Thyroid gland (tissue), 4 donors: ENCODE results near the gene UBA52. TPM values are rescaled to one million over a fixed set of nuclear protein-coding genes. Genes with fewer than 3 reads are reported as not detected.
"Not testable (repeated sequence)": the region's sequence is repeated elsewhere in the genome, so short reads cannot be mapped to it uniquely, and the experiment has no call there.

ENCODE experiments used
- DNase-seq, 2 donors: peaks; one replicate each; pipeline ENCODE4 v3.0.0-alpha.2; 2019
- H3K27ac ChIP-seq, 3 donors: fragments of 200-600 bp; sonication (generic); 1 replicate in 2 of 3; 2 replicates in 1 of 3; pipeline ENCODE4 v1.5.1; 2016 to 2019; ENCODE audit warnings: mild to moderate bottlenecking in 1 of 3, moderate library complexity in 1 of 3
- H3K27me3 ChIP-seq: fragments of 200-600 bp; sonication (generic); one replicate; pipeline ENCODE4 v1.5.1; 2019
- H3K36me3 ChIP-seq, 2 donors: fragments of 200-600 bp; sonication (generic); one replicate each; pipeline ENCODE4 v1.5.1; 2016 to 2019
- H3K4me1 ChIP-seq, 2 donors: fragments of 200-600 bp; sonication (generic); one replicate each; pipeline ENCODE4 v1.5.1; 2017 to 2019
- H3K4me3 ChIP-seq, 3 donors: fragments of 200-600 bp; sonication (generic); replicated peaks in 1 of 3; 1 replicate in 2 of 3; 2 replicates in 1 of 3; pipeline ENCODE4 v1.5.1; 2016; ENCODE audit warnings: mild to moderate bottlenecking in 1 of 3
- H3K9me3 ChIP-seq: fragments of 200-600 bp; sonication (generic); one replicate; pipeline ENCODE4 v1.5.1; 2017
- POLR2A ChIP-seq, 2 donors: fragments of 450-650 bp; IDR thresholded peaks; one replicate each; pipeline ENCODE4 v1.6.1; 2017; ENCODE audit warnings: antibody characterized with exemption in 2 of 2, mild to moderate bottlenecking in 2 of 2, moderate library complexity in 1 of 2
- WGBS, 2 donors: methylation state at CpG; one replicate each; pipeline ENCODE4 v1.1.5; 2017; 5-methylcytosine and 5-hydroxymethylcytosine counted together
- intact Hi-C: fragments of 100-400 bp; cut with DNase I; formaldehyde crosslinking; loops from one replicate; pipeline ENCODE4 v1.15.1; 2023
- total RNA-seq, 4 donors: library from RNA; depleted of rRNA; stranded (reverse); fragments of >200 nt; gene quantifications; one replicate each; pipeline ENCODE4 v1.2.3, GENCODE V29; 2016
- TF ChIP-seq, protein P1 (sequence below), 6 experiments: fragments of 200-600 bp in 3 of 6; fragments of 450-650 bp in 3 of 6; sonication (generic) in 3 of 6; IDR thresholded peaks; one replicate each; pipeline ENCODE4 v1.5.1; 2016 to 2019; ENCODE audit warnings: antibody characterized with exemption in 6 of 6, mild to moderate bottlenecking in 2 of 6, inconsistent platforms in 1 of 6, moderate library complexity in 1 of 6

UBA52 gene
- total RNA-seq, 4 donors from 2014 or later, result 395 to 726 (median 521) TPM

GRCh38 chr19:18537431-18537830 is 34.2 kb upstream of the UBA52 start:
- H3K36me3 ChIP-seq, result peaks cover 27 to 42% of the 10 kb centered on the region in 2 donors
- 98% methylated on average over 9 to 17 of the region's 17 CpGs for WGBS, 2 donors
- no peaks in the 10 kb centered on the region for H3K9me3 ChIP-seq
- peaks cover 4% of the 10 kb centered on the region in 2 donors for H3K4me1 ChIP-seq
- no peak overlapping the region for H3K4me3 ChIP-seq
- no peaks in the 10 kb centered on the region for H3K27me3 ChIP-seq
- DNase-seq, result no peak
- intact Hi-C loops, result no loop called here
- H3K27ac ChIP-seq, result no peak overlapping the region
- TF ChIP-seq, protein P1, sequence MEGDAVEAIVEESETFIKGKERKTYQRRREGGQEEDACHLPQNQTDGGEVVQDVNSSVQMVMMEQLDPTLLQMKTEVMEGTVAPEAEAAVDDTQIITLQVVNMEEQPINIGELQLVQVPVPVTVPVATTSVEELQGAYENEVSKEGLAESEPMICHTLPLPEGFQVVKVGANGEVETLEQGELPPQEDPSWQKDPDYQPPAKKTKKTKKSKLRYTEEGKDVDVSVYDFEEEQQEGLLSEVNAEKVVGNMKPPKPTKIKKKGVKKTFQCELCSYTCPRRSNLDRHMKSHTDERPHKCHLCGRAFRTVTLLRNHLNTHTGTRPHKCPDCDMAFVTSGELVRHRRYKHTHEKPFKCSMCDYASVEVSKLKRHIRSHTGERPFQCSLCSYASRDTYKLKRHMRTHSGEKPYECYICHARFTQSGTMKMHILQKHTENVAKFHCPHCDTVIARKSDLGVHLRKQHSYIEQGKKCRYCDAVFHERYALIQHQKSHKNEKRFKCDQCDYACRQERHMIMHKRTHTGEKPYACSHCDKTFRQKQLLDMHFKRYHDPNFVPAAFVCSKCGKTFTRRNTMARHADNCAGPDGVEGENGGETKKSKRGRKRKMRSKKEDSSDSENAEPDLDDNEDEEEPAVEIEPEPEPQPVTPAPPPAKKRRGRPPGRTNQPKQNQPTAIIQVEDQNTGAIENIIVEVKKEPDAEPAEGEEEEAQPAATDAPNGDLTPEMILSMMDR (IDR thresholded peaks at IDR 0.05), result no peak
- no peak for TF ChIP-seq POLR2A (IDR thresholded peaks at IDR 0.05)

DNA sequence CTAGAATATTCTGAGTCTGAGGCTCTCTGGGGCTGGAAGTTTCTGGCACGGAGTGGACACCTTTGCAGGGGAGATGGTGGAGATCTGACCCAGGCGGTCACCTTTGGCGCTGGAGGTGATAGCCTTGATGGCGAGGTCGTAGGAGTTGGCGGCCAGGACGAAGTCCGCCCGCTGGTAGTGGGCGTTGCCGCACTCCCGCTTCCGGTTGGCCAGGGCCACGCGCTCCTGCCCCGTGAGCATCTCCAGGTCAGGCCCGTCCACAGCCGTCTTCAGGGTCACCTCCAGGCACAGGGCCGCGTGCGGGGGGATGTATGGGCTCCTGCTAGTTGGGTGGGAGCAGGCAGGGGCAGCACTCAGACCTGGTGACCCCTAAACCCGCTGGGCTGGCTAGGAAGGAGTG is 33.5 kb upstream of the UBA52 start:
- intact Hi-C loops, result no loop called here
- DNase-seq, result no peak
- peaks cover 23 to 35% of the 10 kb centered on the region in 2 donors for H3K36me3 ChIP-seq

GRCh38 chr19:18539372-18539771 is 32.3 kb upstream of the UBA52 start:
- Histone ChIP-seq H3K4me3 (no peak overlapping the region), H3K27ac (no peak overlapping the region), H3K27me3 (no peaks in the 10 kb centered on the region), H3K9me3 (no peaks in the 10 kb centered on the region), H3K4me1 (peaks cover 6 to 11% of the 10 kb centered on the region in 2 donors), H3K36me3 (peaks cover 23 to 31% of the 10 kb centered on the region in 2 donors)
- 98 to 99% methylated on average over 18 to 19 of the region's 19 CpGs for WGBS, 2 donors
- intact Hi-C loops, result no loop called here
- TF ChIP-seq, protein P1 (IDR thresholded peaks at IDR 0.05), result no peak
- no peak for TF ChIP-seq POLR2A (IDR thresholded peaks at IDR 0.05)
- no peak for DNase-seq

More for the DNA sequence above, 33.5 kb upstream of the UBA52 start:
- TF ChIP-seq, protein P1 (IDR thresholded peaks at IDR 0.05), result no peak
- TF ChIP-seq POLR2A (IDR thresholded peaks at IDR 0.05), result no peak
- H3K9me3 ChIP-seq, result no peaks in the 10 kb centered on the region
- H3K27ac ChIP-seq, result no peak overlapping the region
- H3K27me3 ChIP-seq, result no peaks in the 10 kb centered on the region
- H3K4me1 ChIP-seq, result peaks cover 5 to 6% of the 10 kb centered on the region in 2 donors
- WGBS, 2 donors, result 95 to 100% methylated on average over 12 to 22 of the region's 22 CpGs
- H3K4me3 ChIP-seq, result no peak overlapping the region

- H3K27ac ChIP-seq, intact Hi-C loops, H3K4me3 ChIP-seq, DNase-seq, H3K9me3 ChIP-seq, H3K27me3 ChIP-seq: not testable (repeated sequence)
- 94 to 100% methylated on average over 1 of the region's 1 CpG for WGBS, 2 donors
- Histone ChIP-seq H3K4me1 (peaks cover 6 to 11% of the 10 kb centered on the region in 2 donors), H3K36me3 (peaks cover 23 to 31% of the 10 kb centered on the region in 2 donors)
These were observed 31.5 kb upstream of the UBA52 start for GRCh38 chr19:18540200-18540599.

DNA sequence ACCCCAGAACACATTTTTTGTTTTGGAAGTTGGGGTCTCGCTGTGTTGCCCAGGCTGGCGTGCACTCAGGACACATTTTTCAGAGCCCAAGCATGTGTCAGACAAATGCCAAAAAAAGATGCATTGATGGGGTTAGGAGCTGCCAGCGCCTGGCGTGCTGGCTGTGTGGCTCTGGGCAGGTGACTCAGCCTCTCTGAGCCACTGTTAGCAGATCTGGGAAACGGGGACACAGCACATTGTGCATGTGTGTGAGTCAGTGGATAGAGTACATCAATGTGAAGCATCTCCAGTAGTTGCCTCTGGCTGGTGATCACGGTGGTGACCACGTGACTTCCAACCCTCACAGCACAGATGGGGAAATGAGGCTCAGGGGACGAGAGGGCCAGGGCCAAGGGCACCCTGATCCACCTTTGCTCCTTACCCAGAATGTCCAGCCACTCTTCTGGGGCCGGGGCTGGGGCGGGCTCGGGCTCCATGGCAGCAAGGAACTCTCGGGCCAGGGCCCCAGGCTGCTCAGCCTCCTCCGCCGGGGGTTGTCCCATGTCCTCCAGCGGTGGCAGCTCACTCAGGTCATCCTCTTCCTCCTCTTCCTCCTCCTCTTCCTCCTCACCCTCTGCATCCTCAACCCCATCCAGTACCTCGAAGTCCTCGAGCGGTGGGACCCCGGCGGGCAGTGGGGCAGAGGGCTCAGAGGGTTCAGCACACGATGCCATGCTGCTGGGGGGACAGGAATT is 30.2 kb upstream of the UBA52 start:
- DNase-seq, result no peak
- Histone ChIP-seq H3K27ac (no peak overlapping the region), H3K36me3 (peaks cover 19 to 31% of the 10 kb centered on the region in 2 donors), H3K27me3 (no peaks in the 10 kb centered on the region), H3K4me3 (no peak overlapping the region), H3K4me1 (peaks cover 6 to 11% of the 10 kb centered on the region in 2 donors), H3K9me3 (no peaks in the 10 kb centered on the region)
- WGBS, 2 donors, result 88 to 89% methylated on average over 20 to 21 of the region's 21 CpGs
- TF ChIP-seq, protein P1 (IDR thresholded peaks at IDR 0.05), result no peak
- no peak for TF ChIP-seq POLR2A (IDR thresholded peaks at IDR 0.05)
- intact Hi-C loops, result no loop called here
